CD4-positive, alpha-beta T cell treated with Interleukin-21 for 1 hour (primary cell): Measurements from ENCODE around the gene VEPH1.

Experiments
- DNase-seq: peaks from one replicate; pipeline ENCODE4 v3.0.0-alpha.2; 2020

VEPH1 gene

DNA sequence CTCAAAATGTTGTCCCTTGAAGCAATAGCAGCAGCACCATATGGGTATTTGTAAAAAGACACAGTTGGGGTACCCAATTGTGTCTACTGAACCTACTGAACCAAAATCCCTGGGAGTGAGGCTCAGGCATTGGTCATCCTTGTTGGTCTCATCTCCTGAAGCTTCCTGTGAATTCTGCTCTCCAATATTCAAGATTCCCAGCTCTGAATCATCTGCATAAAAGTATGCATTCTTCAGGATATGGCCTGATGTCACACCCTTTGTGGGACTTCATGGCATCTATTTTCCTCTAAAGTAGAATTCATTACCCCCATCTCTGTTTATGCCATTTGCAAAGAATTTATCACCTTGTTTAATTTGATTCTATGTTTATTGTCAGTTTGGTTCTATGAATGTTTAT is 79.9 kb downstream of the VEPH1 start:
- no peak for DNase-seq

DNA sequence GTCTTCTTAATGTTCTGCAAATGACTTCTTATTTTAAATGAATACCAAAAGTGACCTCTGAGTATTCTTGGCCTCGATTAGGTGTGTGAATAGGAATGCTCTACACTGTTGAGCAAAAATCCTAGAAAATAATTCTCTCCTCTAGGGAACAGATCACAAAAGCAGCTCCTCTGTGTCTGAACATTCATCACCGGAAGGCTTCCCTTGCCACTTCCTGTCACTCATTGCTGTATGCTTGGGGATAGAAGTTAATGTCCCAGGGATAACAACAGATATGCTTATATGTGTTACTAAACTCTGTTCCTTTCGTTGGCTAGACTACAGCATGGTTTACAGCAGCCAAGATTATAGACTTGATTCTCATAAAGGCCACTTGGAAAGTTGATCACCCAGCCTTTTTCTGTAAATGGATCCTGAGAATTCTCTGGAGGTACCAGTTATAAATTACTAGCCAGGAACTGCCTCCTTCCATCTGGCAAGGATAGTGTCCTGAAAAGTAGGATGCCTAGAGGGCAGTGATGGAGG is 82.5 kb downstream of the VEPH1 start:
- no peak for DNase-seq

DNA sequence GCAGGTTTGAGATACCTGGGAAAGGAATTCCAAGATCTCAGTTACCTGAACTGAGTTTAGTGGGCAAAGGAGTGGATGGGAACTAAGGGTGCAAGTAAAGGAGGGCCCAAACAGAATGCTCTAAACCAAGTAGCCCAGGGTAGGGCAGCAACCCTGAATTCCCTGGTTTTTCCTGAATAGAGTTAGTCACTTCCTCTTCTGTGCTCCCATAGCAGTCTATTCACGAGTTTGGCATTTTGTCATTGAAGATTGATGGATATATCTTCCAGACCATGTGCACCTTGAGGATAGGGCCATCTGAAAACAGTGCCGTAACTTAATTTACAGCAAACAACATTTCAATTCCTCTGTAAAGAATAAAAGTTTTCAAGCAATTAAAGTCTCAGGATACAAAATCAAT is 85.1 kb downstream of the VEPH1 start:
- DNase-seq, result no peak

DNA sequence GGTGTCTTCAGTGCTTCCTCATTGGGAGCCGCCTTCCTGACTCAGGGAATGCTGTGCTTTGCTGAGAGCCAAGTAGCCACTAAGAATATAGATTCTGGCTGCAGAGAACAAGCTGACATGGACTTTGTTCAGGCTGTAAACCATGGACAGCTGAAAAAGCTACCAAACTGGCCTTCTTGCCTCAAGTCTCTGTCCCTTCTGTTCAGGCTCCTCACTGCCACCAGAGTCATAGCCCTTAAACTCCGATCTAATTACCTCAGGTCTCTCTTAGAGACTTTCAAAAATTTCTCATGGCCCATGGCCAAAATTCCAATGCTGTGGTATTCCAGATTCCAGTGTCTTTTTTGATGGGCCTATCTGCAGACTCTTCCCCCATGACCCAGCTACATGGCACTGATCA is 86.0 kb downstream of the VEPH1 start:
- no peak for DNase-seq

- no peak for DNase-seq
These were observed 86.7 kb downstream of the VEPH1 start for GRCh38 chr3:157416347-157417087.

- DNase-seq, result no peak
These were observed 88.4 kb downstream of the VEPH1 start for GRCh38 chr3:157414861-157415260.

- DNase-seq, result no peak
These were observed 90.8 kb downstream of the VEPH1 start for GRCh38 chr3:157412323-157412855.

- no peak for DNase-seq
These were observed 92.3 kb downstream of the VEPH1 start for GRCh38 chr3:157410945-157411344.

GRCh38 chr3:157409516-157409915 is 93.7 kb downstream of the VEPH1 start:
- no peak for DNase-seq

- no peak for DNase-seq
These were observed 94.6 kb downstream of the VEPH1 start for GRCh38 chr3:157408499-157409149.

DNA sequence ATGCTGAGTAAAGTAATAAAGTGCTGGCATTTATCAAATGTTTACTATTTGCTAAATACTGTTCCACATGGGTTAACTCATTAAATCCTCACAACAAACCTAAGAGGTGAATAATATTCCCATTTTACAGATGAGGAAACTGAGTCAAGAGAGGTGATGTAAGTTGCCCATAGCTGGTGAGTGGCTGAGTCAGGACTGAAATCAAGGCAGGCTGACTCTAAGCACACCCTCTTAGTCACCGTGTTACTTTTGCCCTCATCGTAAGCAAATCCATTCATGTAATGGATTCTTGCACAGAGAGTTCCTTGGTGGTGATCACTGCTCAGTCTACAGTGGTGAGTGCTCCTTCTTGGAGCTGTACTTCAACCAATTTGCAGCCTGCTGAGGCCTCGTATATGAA is 95.4 kb downstream of the VEPH1 start:
- no peak for DNase-seq

DNA sequence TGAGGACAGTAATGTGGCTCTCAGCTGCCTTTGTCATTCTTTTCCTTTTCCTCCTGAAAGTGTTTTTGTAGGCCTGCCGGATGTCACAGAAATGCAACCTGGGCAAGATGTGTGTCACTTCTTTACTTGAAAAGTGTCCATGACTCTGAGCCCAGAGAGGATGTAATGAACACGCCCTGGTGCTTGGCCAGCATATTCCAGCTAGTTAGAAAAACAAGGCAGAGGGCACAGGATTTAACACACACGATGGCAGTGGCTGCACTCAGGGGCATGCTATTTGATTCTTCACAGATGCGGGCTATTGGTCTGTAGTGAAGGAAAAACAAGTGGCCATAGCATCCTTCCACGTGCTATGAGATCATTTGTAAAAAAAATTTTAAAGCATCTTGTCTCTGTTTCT is 96.8 kb downstream of the VEPH1 start:
- DNase-seq, result no peak

DNA sequence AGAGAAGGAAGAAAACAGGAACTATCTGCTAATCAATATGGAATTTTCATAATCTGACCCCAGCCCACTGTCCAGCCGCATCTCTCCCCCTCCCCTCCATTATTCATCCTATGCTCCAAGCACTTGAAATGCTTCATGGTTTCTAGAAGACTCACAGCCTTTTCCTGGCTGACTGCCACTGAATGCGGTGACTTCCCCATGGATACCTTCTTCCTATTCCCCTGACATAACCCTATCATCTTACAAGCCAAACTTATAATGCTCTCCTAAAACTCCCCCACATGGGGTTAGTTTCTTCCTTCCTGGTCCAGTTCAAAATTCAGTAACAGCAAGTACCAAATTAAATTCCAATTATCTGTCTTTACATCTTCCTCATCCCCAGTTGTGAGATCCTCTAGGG is 97.8 kb downstream of the VEPH1 start:
- DNase-seq, result no peak

- DNase-seq, result no peak
These were observed 98.8 kb downstream of the VEPH1 start for GRCh38 chr3:157404381-157404780.

- no peak for DNase-seq
These were observed 104.6 kb downstream of the VEPH1 start for GRCh38 chr3:157398598-157398997.

DNA sequence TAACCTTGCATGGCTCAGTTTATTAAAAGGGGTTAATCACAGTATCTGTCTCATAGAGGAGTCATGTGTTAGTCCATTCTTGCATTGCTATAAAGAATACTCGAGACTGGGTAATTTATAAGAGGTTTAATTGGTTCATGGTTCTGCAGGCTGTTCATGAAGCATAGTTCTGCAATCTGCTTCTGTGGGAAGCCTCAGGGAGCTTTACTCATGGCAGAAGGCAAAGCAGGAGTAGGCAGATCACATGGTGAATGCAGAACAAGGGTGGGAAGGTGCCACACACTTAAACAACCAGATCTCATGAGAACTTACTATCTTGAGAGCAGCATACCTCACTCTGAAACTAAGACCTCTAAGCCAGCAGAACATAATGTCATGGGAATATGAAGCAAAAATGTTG is 108.8 kb downstream of the VEPH1 start:
- DNase-seq, result no peak

DNA sequence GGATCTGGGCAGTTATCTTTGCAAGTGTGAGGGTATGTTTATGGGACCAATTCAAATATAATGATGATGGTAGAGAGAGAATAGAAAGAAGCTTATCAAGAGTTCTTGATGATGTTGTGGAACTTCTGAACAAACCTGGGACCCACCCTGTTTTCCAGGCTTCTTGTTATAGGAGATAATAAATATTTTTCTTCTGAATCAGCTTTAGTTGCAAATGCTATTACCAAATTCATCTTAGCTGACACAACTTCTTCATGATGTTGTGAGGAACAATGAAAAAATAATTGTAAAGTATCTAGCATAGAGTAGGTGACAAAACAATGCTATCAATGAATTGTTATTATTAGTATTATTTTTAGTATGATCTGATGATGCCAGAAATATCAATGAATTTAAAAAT is 110.1 kb downstream of the VEPH1 start:
- DNase-seq, result no peak

DNA sequence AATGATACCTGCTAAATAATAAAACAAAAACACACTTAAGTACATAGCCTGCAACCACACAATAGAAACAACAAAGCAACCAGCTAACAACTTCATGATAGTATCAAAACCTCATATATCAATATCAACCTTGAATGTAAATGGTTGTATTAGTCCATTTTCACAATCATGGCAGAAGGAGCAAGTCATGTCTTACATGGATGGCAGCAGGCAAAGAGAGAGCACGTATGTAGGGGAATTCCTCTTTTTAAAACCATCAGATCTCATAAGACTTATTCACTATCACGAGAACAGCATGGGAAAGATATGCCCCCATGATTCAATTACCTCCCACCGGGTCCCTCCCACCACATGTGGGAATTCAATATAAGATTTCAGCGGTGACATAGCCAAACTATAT is 111.1 kb downstream of the VEPH1 start:
- no peak for DNase-seq

- no peak for DNase-seq
These were observed 112.3 kb downstream of the VEPH1 start for GRCh38 chr3:157390713-157391515.

- DNase-seq, result no peak
These were observed 114.2 kb downstream of the VEPH1 start for GRCh38 chr3:157388976-157389375.

- no peak for DNase-seq
These were observed 115.3 kb downstream of the VEPH1 start for GRCh38 chr3:157387708-157388435.

- DNase-seq, result no peak
These were observed 118.7 kb downstream of the VEPH1 start for GRCh38 chr3:157384491-157384890.

DNA sequence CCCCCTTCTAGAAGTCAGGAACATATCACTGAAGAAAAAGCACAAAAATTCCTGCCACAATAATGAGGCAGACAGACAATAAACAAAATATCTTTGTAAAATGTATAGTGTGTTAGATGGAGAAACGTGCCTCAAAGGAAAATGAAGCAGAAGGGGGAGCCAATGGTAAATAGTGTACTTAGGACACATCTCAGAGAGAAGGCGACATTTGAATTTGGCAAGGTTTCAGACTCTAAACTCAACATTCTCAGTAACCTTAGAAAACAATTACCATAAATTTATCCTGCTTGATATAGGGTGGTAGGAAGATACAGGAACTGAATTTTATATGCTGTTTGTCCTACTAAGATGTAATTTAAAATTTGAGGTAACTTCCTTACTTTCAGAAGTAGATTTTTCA is 119.2 kb downstream of the VEPH1 start:
- DNase-seq, result no peak
